Mesenchymal stem cell (in vitro differentiated cells and primary cell): ENCODE results near the gene WSCD1.

Experiments used
- DNase-seq: peaks from one replicate; pipeline ENCODE4 v3.0.0-alpha.2; 2013
- H2AFZ ChIP-seq: one replicate; pipeline ENCODE4 v1.6.1; 2013; ENCODE audit warnings: low read depth, mild to moderate bottlenecking, control low read depth, inconsistent platforms, low read length, moderate library complexity
- H2AK5ac ChIP-seq: 2 replicates; pipeline ENCODE4 v1.6.1; 2013; ENCODE audit warnings: low read length, moderate library complexity, mild to moderate bottlenecking, inconsistent platforms; ENCODE audit not compliant: severe bottlenecking
- H2BK120ac ChIP-seq: one replicate; pipeline ENCODE4 v1.6.1; 2013; ENCODE audit warnings: low read depth, mild to moderate bottlenecking, inconsistent platforms, low read length, moderate library complexity
- H2BK12ac ChIP-seq, 2 experiments: one replicate each; pipeline ENCODE4 v1.6.1; 2013; ENCODE audit warnings: inconsistent platforms in 2 of 2, low read length in 2 of 2, mild to moderate bottlenecking in 2 of 2, moderate library complexity in 2 of 2, control low read depth in 1 of 2
- H2BK15ac ChIP-seq: one replicate; pipeline ENCODE4 v1.6.1; 2013; ENCODE audit warnings: mild to moderate bottlenecking, low read depth, inconsistent platforms; ENCODE audit not compliant: poor library complexity, severe bottlenecking
- H2BK5ac ChIP-seq: 2 replicates; pipeline ENCODE4 v1.6.1; 2013; ENCODE audit warnings: low read depth, mild to moderate bottlenecking, low read length, control low read depth, inconsistent platforms; ENCODE audit not compliant: poor library complexity, severe bottlenecking
- H3K14ac ChIP-seq, 2 experiments: one replicate each; pipeline ENCODE4 v1.6.1; 2013; ENCODE audit warnings: inconsistent platforms in 2 of 2, low read length in 2 of 2, control low read depth in 1 of 2, mild to moderate bottlenecking in 1 of 2, moderate library complexity in 1 of 2
- H3K18ac ChIP-seq, 2 experiments: one replicate each; pipeline ENCODE4 v1.6.1; 2013; ENCODE audit warnings: inconsistent platforms in 2 of 2, low read length in 2 of 2, control low read depth in 1 of 2, low read depth in 1 of 2, mild to moderate bottlenecking in 1 of 2
- H3K23ac ChIP-seq, 2 experiments: one replicate each; pipeline ENCODE4 v1.6.1; 2013; ENCODE audit warnings: inconsistent platforms in 2 of 2, low read length in 2 of 2, mild to moderate bottlenecking in 2 of 2, moderate library complexity in 2 of 2, control low read depth in 1 of 2
- H3K27ac ChIP-seq: 2 replicates; pipeline ENCODE4 v1.5.1; 2013; ENCODE audit warnings: mild to moderate bottlenecking, moderate library complexity, low read length, control low read depth, inconsistent platforms; ENCODE audit not compliant: poor library complexity, severe bottlenecking
- H3K27me3 ChIP-seq, 2 experiments: 2 replicates each; pipeline versions ENCODE4 v1.6.1 to v1.7.0; 2013; ENCODE audit warnings: low read length in 2 of 2, mild to moderate bottlenecking in 2 of 2, moderate library complexity in 2 of 2, control low read depth in 1 of 2, inconsistent platforms in 1 of 2; ENCODE audit not compliant: control insufficient read depth in 1 of 2, insufficient read depth in 1 of 2
- H3K36me3 ChIP-seq, 2 experiments: 2 replicates each; pipeline versions ENCODE4 v1.6.1 to v1.7.0; 2013; ENCODE audit warnings: low read length in 2 of 2, control low read depth in 1 of 2, inconsistent platforms in 1 of 2, low read depth in 1 of 2, mild to moderate bottlenecking in 1 of 2; ENCODE audit not compliant: insufficient read depth in 2 of 2, control insufficient read depth in 1 of 2
- H3K4ac ChIP-seq, 2 experiments: one replicate each; pipeline ENCODE4 v1.6.1; 2013; ENCODE audit warnings: inconsistent platforms in 2 of 2, low read length in 2 of 2, mild to moderate bottlenecking in 2 of 2, moderate library complexity in 2 of 2, control low read depth in 1 of 2, low read depth in 1 of 2
- H3K4me1 ChIP-seq: 2 replicates; pipeline ENCODE4 v1.6.1; 2013; ENCODE audit warnings: low read depth, low read length, control low read depth; ENCODE audit not compliant: control insufficient read depth, insufficient read depth
- H3K4me2 ChIP-seq: 2 replicates; pipeline ENCODE4 v1.6.1; 2013; ENCODE audit warnings: low read length, mild to moderate bottlenecking, inconsistent platforms; ENCODE audit not compliant: poor library complexity, severe bottlenecking
- H3K4me3 ChIP-seq, 2 experiments: 2 replicates each; pipeline versions ENCODE4 v1.5.1 to v1.7.0; 2013; ENCODE audit warnings: low read length in 2 of 2, mild to moderate bottlenecking in 2 of 2, control low read depth in 1 of 2, low read depth in 1 of 2; ENCODE audit not compliant: insufficient read depth in 1 of 2
- H3K79me1 ChIP-seq: replicated peaks from 2 replicates; pipeline ENCODE4 v1.6.1; 2013; ENCODE audit warnings: mild to moderate bottlenecking, control low read depth, low read length, inconsistent platforms; ENCODE audit not compliant: poor library complexity, severe bottlenecking
- H3K9ac ChIP-seq: 2 replicates; pipeline ENCODE4 v1.7.0; 2013; ENCODE audit warnings: mild to moderate bottlenecking, low read length, moderate library complexity
- H3K9me3 ChIP-seq: 2 replicates; pipeline ENCODE4 v1.7.0; 2013; ENCODE audit warnings: mild to moderate bottlenecking, low read length; ENCODE audit not compliant: control insufficient read depth
- H4K8ac ChIP-seq: one replicate; pipeline ENCODE4 v1.6.1; 2013; ENCODE audit warnings: inconsistent platforms, mild to moderate bottlenecking, low read length, moderate library complexity
- H4K91ac ChIP-seq: one replicate; pipeline ENCODE4 v1.6.1; 2013; ENCODE audit warnings: mild to moderate bottlenecking, low read length, inconsistent platforms
- WGBS: methylation state at CpG from one replicate; pipeline ENCODE4 v1.1.7; 2013; ENCODE audit warnings: mixed read lengths; 5-methylcytosine and 5-hydroxymethylcytosine counted together

Gene WSCD1

DNA sequence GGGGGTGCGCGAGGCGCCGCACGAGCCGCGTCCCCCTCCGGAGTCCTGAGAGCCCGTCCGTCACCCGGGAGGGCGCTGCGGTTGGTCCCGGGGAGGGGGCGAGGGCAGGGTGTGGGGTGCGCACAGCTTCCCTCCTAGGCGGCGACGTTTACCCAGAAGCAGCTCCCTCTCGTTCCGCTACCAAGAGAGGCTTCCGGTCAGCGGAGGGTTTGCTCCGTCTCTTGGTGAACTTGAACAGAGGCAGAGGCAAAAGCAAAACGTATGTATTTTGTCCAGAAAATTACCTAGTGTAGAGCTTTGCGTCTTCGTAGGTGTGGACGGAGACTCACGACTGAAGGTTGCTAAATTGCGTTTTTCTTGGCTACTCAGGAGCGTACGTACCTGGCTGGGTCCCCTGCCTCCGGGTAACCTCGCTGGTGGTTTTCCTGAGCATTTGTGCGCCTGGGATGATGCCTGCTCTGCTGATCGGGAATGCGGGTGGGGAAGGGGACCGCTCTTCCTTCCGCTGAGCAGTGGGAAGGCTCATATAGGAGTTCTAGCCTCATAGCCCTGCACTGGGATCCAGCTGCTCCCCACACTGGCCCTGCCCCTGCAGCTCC is 833 bp downstream of the WSCD1 start:
- H4K8ac ChIP-seq = no peak overlapping the region
- no peaks in the 10 kb centered on the region for H3K9me3 ChIP-seq
- peaks cover 41 to 70% of the 10 kb centered on the region in 2 experiments for H3K27me3 ChIP-seq
- peak overlapping the region; percentile 92 for H3K4me2 ChIP-seq
- H3K36me3 ChIP-seq = no peaks in the 10 kb centered on the region
- H3K4me1 ChIP-seq = peaks cover 10% of the 10 kb centered on the region
- H3K4ac ChIP-seq = peak overlapping the region in 1 of 2 experiments; percentile 24
- no peak overlapping the region for H2BK12ac ChIP-seq
- peak overlapping the region; percentile 57 for H2AFZ ChIP-seq
- peak; percentile 27 for DNase-seq
- H2BK15ac ChIP-seq = no peak overlapping the region
- H2AK5ac ChIP-seq = no peak overlapping the region
- no peak overlapping the region for H2BK5ac ChIP-seq
- H3K79me1 ChIP-seq = no peaks in the 10 kb centered on the region
- H2BK120ac ChIP-seq = no peak overlapping the region
- no peak overlapping the region for H3K14ac ChIP-seq
- no peak overlapping the region for H3K9ac ChIP-seq
- H4K91ac ChIP-seq = no peak overlapping the region
- no peak overlapping the region for H3K23ac ChIP-seq
- H3K18ac ChIP-seq = no peak overlapping the region
- peak overlapping the region; percentile 67 to 74 for H3K4me3 ChIP-seq
- WGBS = 3% methylated on average over 34 of the region's 39 CpGs
- H3K27ac ChIP-seq = no peak overlapping the region

DNA sequence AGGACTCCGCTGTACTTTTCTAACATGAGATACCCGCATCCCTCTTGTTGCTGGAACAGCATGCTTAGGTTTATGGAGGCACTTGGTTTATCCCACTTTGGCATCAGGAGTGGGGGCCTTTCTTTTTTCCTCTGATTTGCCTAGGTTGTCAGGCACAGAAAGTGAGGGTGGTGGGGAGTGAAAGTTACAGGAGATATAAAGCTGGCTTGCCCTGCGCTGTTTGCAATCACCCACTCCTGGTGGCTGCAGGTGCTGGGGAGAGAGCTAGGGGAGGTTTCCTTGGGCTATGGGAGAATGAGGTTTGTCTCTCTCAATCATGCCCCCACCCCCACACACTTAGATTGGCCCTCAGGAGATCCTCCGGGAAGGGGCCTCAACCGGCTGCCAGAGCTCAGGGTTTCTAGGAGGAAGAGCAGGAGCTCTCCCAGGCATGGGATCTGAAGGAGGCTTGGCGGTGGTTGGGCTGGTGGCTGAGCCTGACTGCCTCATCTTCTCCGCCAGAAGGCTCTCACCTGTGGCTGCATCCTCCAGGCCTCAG is 1.4 kb downstream of the WSCD1 start:
- H3K4ac ChIP-seq = no peak overlapping the region
- 92% methylated on average over 7 of the region's 7 CpGs for WGBS
- H3K9ac ChIP-seq = no peak overlapping the region
- no peak overlapping the region for H3K23ac ChIP-seq
- no peak overlapping the region for H2BK120ac ChIP-seq
- H3K18ac ChIP-seq = no peak overlapping the region
- H3K4me3 ChIP-seq = peak overlapping the region in 1 of 2 experiments; percentile 74
- H2AK5ac ChIP-seq = no peak overlapping the region
- peaks cover 9% of the 10 kb centered on the region for H3K4me1 ChIP-seq
- no peak overlapping the region for H3K27ac ChIP-seq
- H3K14ac ChIP-seq = no peak overlapping the region
- no peaks in the 10 kb centered on the region for H3K9me3 ChIP-seq
- DNase-seq = no peak
- H4K91ac ChIP-seq = no peak overlapping the region
- H4K8ac ChIP-seq = no peak overlapping the region
- no peak overlapping the region for H2AFZ ChIP-seq
- H3K27me3 ChIP-seq = peaks cover 38 to 70% of the 10 kb centered on the region in 2 experiments
- no peak overlapping the region for H2BK15ac ChIP-seq
- no peaks in the 10 kb centered on the region for H3K36me3 ChIP-seq
- no peaks in the 10 kb centered on the region for H3K79me1 ChIP-seq
- H3K4me2 ChIP-seq = no peak overlapping the region
- no peak overlapping the region for H2BK12ac ChIP-seq
- H2BK5ac ChIP-seq = no peak overlapping the region

DNA sequence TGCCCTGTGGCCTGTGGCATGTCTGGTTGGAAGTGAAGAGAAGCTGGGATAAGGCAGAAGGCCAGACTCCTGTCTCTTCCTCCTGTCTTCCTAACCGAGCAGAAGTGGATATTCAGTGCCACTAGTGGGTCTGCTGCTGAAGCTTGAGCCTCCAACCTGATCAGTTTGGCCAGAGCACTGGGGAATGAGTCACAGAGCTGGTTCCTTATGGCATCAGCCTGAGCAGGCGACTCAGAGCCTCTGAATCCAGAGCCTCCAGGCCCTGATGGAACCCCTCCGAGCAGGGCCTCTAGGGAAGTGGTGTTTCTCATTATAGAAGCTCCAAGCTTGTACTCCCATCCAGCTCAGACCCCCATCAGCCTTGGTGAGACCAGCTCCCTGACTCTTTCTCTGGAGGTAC is 2.0 kb downstream of the WSCD1 start:
- Histone ChIP-seq H3K27me3 (peaks cover 32 to 69% of the 10 kb centered on the region in 2 experiments), H2AK5ac (no peak overlapping the region), H3K4me1 (peaks cover 9% of the 10 kb centered on the region), H4K91ac (no peak overlapping the region), H2AFZ (no peak overlapping the region), H2BK5ac (no peak overlapping the region), H3K9me3 (no peaks in the 10 kb centered on the region), H3K4ac (no peak overlapping the region), H3K4me3 (no peak overlapping the region), H2BK120ac (no peak overlapping the region), H3K18ac (no peak overlapping the region), H3K36me3 (no peaks in the 10 kb centered on the region), H3K23ac (no peak overlapping the region), H3K4me2 (no peak overlapping the region), H3K79me1 (no peaks in the 10 kb centered on the region), H4K8ac (no peak overlapping the region), H3K14ac (no peak overlapping the region), H3K9ac (no peak overlapping the region), H3K27ac (no peak overlapping the region), H2BK15ac (no peak overlapping the region), H2BK12ac (no peak overlapping the region)
- 66% methylated on average over 3 of the region's 3 CpGs for WGBS
- peak; percentile 38 for DNase-seq

DNA sequence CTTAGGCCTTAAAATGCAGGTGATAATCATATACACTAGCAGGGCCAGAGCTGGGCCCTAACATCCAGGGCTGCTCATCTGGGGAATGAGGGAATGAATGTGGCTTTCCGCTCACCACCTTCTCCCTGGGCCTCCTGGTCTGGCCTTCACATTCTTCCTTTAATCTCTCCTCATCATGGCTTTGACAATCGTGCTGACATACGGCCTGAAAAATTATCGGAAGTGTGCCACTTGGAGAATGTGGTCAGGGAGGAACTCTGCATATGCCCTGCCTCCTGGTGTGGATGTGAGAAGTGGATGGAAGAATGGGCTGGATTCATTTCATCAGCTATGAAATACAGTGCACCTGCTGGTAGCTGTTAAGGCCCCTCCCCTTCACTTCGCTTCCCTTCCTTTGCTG is 2.4 kb downstream of the WSCD1 start:
- Histone ChIP-seq H3K27me3 (peaks cover 29 to 65% of the 10 kb centered on the region in 2 experiments), H2BK120ac (no peak overlapping the region), H3K4me2 (no peak overlapping the region), H3K23ac (no peak overlapping the region), H2BK5ac (no peak overlapping the region), H3K9ac (no peak overlapping the region), H3K18ac (no peak overlapping the region), H3K36me3 (no peaks in the 10 kb centered on the region), H3K27ac (no peak overlapping the region), H3K4me3 (no peak overlapping the region), H4K8ac (no peak overlapping the region), H3K9me3 (no peaks in the 10 kb centered on the region), H3K14ac (no peak overlapping the region), H3K4ac (no peak overlapping the region), H2BK12ac (no peak overlapping the region), H2BK15ac (no peak overlapping the region), H2AK5ac (no peak overlapping the region), H3K4me1 (peaks cover 9% of the 10 kb centered on the region), H2AFZ (no peak overlapping the region), H3K79me1 (no peaks in the 10 kb centered on the region), H4K91ac (no peak overlapping the region)
- 77% methylated on average over 5 of the region's 5 CpGs for WGBS
- no peak for DNase-seq
